Large intestine (tissue), 3 donors: Measurements from ENCODE around the gene FAM131A. TPM values are rescaled to one million over a fixed set of nuclear protein-coding genes. Genes with fewer than 3 reads are reported as not detected.

Experiments used
- DNase-seq, 2 donors: peaks; one replicate each; pipeline versions ENCODE4 v3.0.0 to v3.0.0-alpha.2; 2013
- H3K27ac ChIP-seq: one replicate; pipeline ENCODE4 v1.5.1; 2013; ENCODE audit warnings: low read length
- H3K27me3 ChIP-seq: 2 replicates; pipeline ENCODE4 v1.6.1; 2013; ENCODE audit warnings: low read length; ENCODE audit not compliant: control insufficient read depth, insufficient read depth
- H3K36me3 ChIP-seq: 2 replicates; pipeline ENCODE4 v1.6.1; 2013; ENCODE audit warnings: low read length; ENCODE audit not compliant: control insufficient read depth, insufficient read depth
- H3K4me1 ChIP-seq: one replicate; pipeline ENCODE4 v1.6.1; 2013; ENCODE audit warnings: low read length; ENCODE audit not compliant: control insufficient read depth, insufficient read depth
- H3K4me3 ChIP-seq: one replicate; pipeline ENCODE4 v1.5.1; 2013; ENCODE audit warnings: low read length
- H3K9me3 ChIP-seq: one replicate; pipeline ENCODE4 v1.6.1; 2013; ENCODE audit warnings: mild to moderate bottlenecking, low read depth, low read length, moderate library complexity; ENCODE audit not compliant: control insufficient read depth
- WGBS: methylation state at CpG from one replicate; pipeline ENCODE4 v1.1.5; 2013; ENCODE audit warnings: low lambda C conversion rate; ENCODE audit not compliant: insufficient coverage; 5-methylcytosine and 5-hydroxymethylcytosine counted together
- polyA plus RNA-seq: library from polyadenylated mRNA; unstranded; fragments of 120-200 nt; gene quantifications from one replicate; pipeline ENCODE4 v1.2.1, GENCODE V29; 2013

FAM131A gene
- polyA plus RNA-seq, 1 donor, result 14.9 TPM

DNA sequence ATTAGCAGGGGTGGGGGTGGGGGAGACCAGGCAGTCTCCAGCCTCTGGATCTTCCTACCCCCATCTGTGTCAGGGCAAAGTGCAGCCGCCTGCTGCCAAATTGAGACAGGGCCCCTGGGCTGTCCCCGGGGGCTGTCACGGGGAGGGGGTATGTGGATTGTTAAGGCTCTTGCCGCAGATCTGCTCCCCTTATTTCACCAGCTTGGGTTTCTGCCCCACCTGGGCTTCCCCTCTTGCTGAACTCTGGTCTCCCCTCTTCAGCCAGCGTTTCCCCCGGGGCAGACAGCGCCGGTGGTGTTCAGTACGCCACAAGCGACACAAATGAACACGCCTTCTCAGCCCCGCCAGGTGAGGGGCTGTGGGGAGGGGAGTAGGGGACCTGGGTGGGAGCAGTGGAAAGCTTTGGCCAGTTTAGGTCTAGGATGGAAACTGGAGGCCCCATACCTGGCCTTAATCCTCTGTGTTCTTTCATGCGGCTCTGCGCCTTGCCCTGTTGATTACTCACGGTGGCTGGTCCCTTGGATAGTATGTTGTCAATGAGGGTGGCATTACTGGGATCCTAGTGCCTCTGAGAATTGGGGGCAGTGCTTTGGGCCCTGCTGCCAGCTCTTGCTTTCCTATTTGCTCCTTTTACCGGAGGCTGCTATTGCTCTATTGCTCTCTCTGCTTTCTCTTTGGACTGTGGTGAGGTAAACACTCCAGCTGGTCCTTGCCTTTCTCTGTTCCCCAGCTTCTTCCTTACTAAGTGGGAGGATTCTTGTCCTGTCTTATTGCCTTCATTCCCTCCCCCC is 21.3 kb upstream of the FAM131A start:
- no CpG with 5 or more reads among the region's 16 CpGs for WGBS
- DNase-seq, result peak in 1 of 2 donors; percentile 67
- Histone ChIP-seq H3K27me3 (no peaks in the 10 kb centered on the region), H3K27ac (peak overlapping the region; percentile 91), H3K9me3 (no peaks in the 10 kb centered on the region), H3K4me1 (peaks cover 21% of the 10 kb centered on the region), H3K36me3 (peaks cover 44% of the 10 kb centered on the region), H3K4me3 (peak overlapping the region; percentile 96)

DNA sequence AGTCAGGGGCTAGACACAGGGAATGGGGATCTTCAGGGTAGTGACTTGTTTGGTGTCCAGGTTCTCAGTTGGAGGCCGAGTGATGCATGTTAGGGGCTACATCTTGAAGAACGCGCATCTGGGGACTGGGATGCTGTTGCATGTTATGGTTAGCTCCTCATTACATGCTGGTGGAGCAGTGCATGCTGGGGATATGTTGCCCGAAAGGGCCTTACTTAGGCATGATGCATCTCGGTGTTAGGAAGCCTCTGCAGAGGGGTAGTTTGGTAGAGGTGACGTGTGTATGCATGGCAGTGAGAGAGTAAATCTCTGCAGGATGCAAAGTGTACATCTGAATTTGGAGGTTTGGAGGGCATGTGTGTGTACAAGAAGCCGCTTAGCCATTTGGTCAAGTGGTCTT is 20.6 kb upstream of the FAM131A start:
- H3K36me3 ChIP-seq, result peaks cover 51% of the 10 kb centered on the region
- H3K27ac ChIP-seq, result no peak overlapping the region
- H3K27me3 ChIP-seq, result no peaks in the 10 kb centered on the region
- no peaks in the 10 kb centered on the region for H3K9me3 ChIP-seq
- DNase-seq, result no peak
- H3K4me1 ChIP-seq, result peaks cover 21% of the 10 kb centered on the region
- no CpG with 5 or more reads among the region's 7 CpGs for WGBS
- peak overlapping the region; percentile 96 for H3K4me3 ChIP-seq

DNA sequence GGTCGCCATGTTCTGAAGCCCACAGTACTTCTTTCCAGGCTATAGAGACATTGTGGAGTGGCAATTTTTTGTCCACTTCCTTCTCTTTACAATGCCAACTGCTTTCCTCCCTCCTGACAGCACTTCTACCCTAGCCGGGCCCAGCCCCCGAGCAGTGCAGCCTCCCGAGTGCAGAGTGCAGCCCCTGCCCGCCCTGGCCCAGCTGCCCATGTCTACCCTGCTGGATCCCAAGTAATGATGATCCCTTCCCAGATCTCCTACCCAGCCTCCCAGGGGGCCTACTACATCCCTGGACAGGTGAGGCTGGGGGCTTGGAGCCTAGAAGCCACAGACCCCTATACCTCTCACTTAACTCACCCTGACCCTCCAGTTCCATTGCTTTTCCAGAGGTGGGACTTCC is 20.2 kb upstream of the FAM131A start:
- H3K4me1 ChIP-seq, result peaks cover 21% of the 10 kb centered on the region
- peaks cover 55% of the 10 kb centered on the region for H3K36me3 ChIP-seq
- no peaks in the 10 kb centered on the region for H3K9me3 ChIP-seq
- no peak overlapping the region for H3K27ac ChIP-seq
- no peak for DNase-seq
- H3K27me3 ChIP-seq, result no peaks in the 10 kb centered on the region
- H3K4me3 ChIP-seq, result no peak overlapping the region
- WGBS, result no CpG with 5 or more reads among the region's 5 CpGs

DNA sequence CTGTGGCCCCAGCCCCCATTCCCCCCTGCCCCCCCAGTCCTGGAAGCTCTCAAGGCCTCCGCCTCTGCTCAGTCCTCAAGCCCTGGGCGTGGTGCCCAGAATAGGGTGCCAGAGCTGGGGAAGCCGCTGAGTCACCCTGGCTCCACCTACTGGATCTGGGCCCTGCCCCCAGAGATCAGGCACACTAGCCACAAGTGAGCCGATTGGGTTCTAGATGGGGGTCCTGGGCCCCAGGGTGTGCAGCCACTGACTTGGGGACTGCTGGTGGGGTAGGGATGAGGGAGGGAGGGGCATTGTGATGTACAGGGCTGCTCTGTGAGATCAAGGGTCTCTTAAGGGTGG is 17.3 kb upstream of the FAM131A start:
- peaks cover 84% of the 10 kb centered on the region for H3K36me3 ChIP-seq
- H3K27ac ChIP-seq, result no peak overlapping the region
- no peaks in the 10 kb centered on the region for H3K9me3 ChIP-seq
- peaks cover 21% of the 10 kb centered on the region for H3K4me1 ChIP-seq
- no CpG with 5 or more reads among the region's 4 CpGs for WGBS
- no peak overlapping the region for H3K4me3 ChIP-seq
- peak in 1 of 2 donors; percentile 56 for DNase-seq
- H3K27me3 ChIP-seq, result no peaks in the 10 kb centered on the region

DNA sequence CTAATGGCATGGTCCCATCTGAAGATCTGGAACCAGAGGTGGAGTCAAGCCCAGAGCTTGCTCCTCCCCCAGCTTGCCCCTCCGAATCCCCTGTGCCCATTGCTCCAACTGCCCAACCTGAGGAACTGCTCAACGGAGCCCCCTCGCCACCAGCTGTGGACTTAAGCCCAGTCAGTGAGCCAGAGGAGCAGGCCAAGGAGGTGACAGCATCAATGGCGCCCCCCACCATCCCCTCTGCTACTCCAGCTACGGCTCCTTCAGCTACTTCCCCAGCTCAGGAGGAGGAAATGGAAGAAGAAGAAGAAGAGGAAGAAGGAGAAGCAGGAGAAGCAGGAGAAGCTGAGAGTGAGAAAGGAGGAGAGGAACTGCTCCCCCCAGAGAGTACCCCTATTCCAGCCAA is 15.7 kb upstream of the FAM131A start:
- Histone ChIP-seq H3K4me3 (no peak overlapping the region), H3K4me1 (peaks cover 19% of the 10 kb centered on the region), H3K27ac (no peak overlapping the region), H3K36me3 (peaks cover 97% of the 10 kb centered on the region), H3K9me3 (no peaks in the 10 kb centered on the region), H3K27me3 (no peaks in the 10 kb centered on the region)
- no CpG with 5 or more reads among the region's 5 CpGs for WGBS
- no peak for DNase-seq

DNA sequence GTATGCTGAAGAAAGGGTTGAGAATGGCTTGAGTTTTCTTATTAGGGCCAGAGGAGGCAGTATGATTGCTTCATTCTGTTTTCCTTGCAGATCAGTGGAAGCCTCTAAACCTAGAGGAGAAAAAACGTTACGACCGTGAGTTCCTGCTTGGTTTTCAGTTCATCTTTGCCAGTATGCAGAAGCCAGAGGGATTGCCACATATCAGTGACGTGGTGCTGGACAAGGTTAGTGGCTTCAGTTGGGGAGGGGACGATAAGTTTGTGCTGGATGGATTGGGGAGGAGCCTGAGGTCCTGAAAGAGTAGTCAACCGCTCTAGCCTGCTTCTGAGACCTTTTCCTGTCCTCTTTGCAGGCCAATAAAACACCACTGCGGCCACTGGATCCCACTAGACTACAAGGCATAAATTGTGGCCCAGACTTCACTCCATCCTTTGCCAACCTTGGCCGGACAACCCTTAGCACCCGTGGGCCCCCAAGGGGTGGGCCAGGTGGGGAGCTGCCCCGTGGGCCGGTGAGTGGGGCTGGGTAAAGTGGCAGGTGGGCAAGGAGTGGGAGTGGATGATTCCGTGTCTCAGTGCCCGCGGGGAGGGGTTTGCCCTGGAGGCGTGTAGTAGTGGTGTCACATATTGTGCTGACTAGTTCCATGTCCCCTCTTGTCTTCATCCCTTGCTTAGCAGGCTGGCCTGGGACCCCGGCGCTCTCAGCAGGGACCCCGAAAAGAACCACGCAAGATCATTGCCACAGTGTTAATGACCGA is 14.5 kb upstream of the FAM131A start:
- Histone ChIP-seq H3K27ac (no peak overlapping the region), H3K36me3 (peaks cover 97% of the 10 kb centered on the region), H3K9me3 (no peaks in the 10 kb centered on the region), H3K4me1 (peaks cover 6% of the 10 kb centered on the region), H3K4me3 (no peak overlapping the region), H3K27me3 (no peaks in the 10 kb centered on the region)
- no peak for DNase-seq
- 53% methylated on average over 2 of the region's 20 CpGs for WGBS

DNA sequence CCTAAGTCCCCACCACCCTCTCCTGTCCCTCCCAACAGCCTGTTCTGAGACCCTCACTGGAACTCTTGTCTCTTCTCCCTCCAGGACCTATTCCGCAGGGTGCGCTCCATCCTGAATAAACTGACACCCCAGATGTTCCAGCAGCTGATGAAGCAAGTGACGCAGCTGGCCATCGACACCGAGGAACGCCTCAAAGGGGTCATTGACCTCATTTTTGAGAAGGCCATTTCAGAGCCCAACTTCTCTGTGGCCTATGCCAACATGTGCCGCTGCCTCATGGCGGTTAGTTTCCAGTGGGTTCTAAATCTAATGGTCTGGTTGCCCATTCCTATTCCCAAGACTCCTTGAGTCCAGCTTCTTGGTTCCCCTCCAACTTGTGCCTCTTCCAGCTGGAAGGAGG is 13.7 kb upstream of the FAM131A start:
- H3K4me3 ChIP-seq, result no peak overlapping the region
- H3K36me3 ChIP-seq, result peaks cover 98% of the 10 kb centered on the region
- no peaks in the 10 kb centered on the region for H3K9me3 ChIP-seq
- no peaks in the 10 kb centered on the region for H3K27me3 ChIP-seq
- WGBS, result no CpG with 5 or more reads among the region's 8 CpGs
- peaks cover 6% of the 10 kb centered on the region for H3K4me1 ChIP-seq
- no peak overlapping the region for H3K27ac ChIP-seq
- no peak for DNase-seq

DNA sequence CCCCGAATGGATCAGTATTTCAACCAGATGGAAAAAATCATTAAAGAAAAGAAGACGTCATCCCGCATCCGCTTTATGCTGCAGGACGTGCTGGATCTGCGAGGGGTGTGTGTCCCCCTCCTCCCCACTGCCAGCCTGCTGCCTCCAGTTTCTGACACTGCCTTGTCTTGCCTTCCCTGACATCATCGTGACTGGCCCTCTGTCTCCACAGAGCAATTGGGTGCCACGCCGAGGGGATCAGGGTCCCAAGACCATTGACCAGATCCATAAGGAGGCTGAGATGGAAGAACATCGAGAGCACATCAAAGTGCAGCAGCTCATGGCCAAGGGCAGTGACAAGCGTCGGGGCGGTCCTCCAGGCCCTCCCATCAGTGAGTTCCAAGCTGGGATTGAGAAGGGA is 12.1 kb upstream of the FAM131A start:
- no peak overlapping the region for H3K27ac ChIP-seq
- DNase-seq, result no peak
- H3K4me1 ChIP-seq, result no peaks in the 10 kb centered on the region
- H3K9me3 ChIP-seq, result no peaks in the 10 kb centered on the region
- H3K27me3 ChIP-seq, result no peaks in the 10 kb centered on the region
- no CpG with 5 or more reads among the region's 13 CpGs for WGBS
- no peak overlapping the region for H3K4me3 ChIP-seq
- peaks cover 98% of the 10 kb centered on the region for H3K36me3 ChIP-seq

DNA sequence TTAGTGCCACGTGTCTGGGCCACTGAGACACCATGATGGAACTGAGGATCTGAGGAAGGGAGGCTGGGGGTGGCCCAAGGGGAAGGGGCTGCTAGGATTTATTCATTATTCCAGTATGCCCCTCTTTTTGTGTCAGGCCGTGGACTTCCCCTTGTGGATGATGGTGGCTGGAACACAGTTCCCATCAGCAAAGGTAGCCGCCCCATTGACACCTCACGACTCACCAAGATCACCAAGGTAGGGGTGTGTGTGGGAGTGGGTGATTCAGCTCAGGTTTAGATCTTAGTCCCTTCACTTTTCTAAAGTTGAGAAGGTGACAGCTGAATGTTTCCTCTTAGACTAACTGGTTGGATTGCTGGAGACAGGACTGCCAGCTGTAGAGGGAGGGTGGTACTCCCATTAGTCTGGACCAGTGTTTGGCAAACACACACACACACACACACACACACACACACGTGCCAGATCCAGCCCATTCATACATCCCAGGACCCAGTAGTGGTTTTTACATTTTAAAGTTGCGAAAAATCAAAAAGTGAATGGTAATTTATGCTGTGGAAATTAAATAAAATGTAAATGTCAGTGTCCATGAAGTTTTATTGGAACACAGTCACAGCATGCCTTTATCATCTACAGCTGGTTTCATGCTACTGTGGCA is 11.6 kb upstream of the FAM131A start:
- H3K36me3 ChIP-seq, result peaks cover 95% of the 10 kb centered on the region
- H3K4me3 ChIP-seq, result no peak overlapping the region
- no peaks in the 10 kb centered on the region for H3K4me1 ChIP-seq
- no peaks in the 10 kb centered on the region for H3K27me3 ChIP-seq
- no peak for DNase-seq
- H3K27ac ChIP-seq, result no peak overlapping the region
- WGBS, result no CpG with 5 or more reads among the region's 6 CpGs
- H3K9me3 ChIP-seq, result no peaks in the 10 kb centered on the region

DNA sequence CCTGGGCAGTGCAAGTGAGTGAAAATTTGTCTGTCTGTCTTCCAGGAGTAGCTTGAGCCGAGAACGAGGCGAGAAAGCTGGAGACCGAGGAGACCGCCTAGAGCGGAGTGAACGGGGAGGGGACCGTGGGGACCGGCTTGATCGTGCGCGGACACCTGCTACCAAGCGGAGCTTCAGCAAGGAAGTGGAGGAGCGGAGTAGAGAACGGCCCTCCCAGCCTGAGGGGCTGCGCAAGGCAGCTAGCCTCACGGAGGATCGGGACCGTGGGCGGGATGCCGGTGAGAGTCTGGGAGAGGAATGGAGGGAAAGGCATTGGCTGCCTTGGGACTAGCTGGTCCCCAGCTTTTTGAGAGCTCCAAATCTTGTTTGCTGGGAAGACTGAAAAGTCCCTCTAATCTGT is 10.2 kb upstream of the FAM131A start:
- Histone ChIP-seq H3K27ac (no peak overlapping the region), H3K36me3 (peaks cover 95% of the 10 kb centered on the region), H3K9me3 (no peaks in the 10 kb centered on the region), H3K27me3 (no peaks in the 10 kb centered on the region), H3K4me1 (no peaks in the 10 kb centered on the region), H3K4me3 (no peak overlapping the region)
- no peak for DNase-seq
- WGBS, result 80% methylated on average over 1 of the region's 21 CpGs
